OCI-LY1 (cell line): ENCODE measurements around the gene UCP1.

Experiments used
- CTCF ChIP-seq: fragments of 200-600 bp; sonication (generic), shearing (Covaris generic); IDR thresholded peaks from 2 replicates; pipeline ENCODE4 v1.5.1; 2017; ENCODE audit warnings: mild to moderate bottlenecking, antibody characterized with exemption, low read length, moderate library complexity, mixed read lengths
- EZH2 ChIP-seq: fragments of 200-600 bp; sonication (generic), shearing (Covaris generic); IDR thresholded peaks from 2 replicates; pipeline ENCODE4 v1.8.0; 2017; ENCODE audit warnings: borderline replicate concordance, mixed run types, mild to moderate bottlenecking, antibody characterized with exemption, low read length, moderate library complexity, mixed read lengths

- no peak for TF ChIP-seq CTCF
- no peak for TF ChIP-seq EZH2
Measured at GRCh38 chr4:140581078-140581477, 12.3 kb upstream of the UCP1 start.
